Liver (tissue), 3 donors: ENCODE data around the gene LHFPL3.

ENCODE experiments used
- CTCF ChIP-seq: fragments of 150-350 bp; IDR thresholded peaks from 2 replicates; pipeline ENCODE4 v1.5.1; 2017; ENCODE audit warnings: improper control_type of control experiment, low read depth, low read length; ENCODE audit not compliant: missing input control
- GABPA ChIP-seq, 2 donors: IDR thresholded peaks in 1 of 2; conservative IDR thresholded peaks in 1 of 2; 2 replicates each; pipeline ENCODE4 v1.6.1; 2016; ENCODE audit warnings: antibody characterized with exemption in 2 of 2, mild to moderate bottlenecking in 1 of 2, moderate library complexity in 1 of 2
- JUND ChIP-seq, 2 donors: IDR thresholded peaks; 2 replicates each; pipeline ENCODE4 v1.6.1; 2016; ENCODE audit warnings: antibody characterized with exemption in 2 of 2
- SP1 ChIP-seq: IDR thresholded peaks from 2 replicates; pipeline ENCODE4 v1.6.1; 2018; ENCODE audit warnings: antibody characterized with exemption, mild to moderate bottlenecking
- YY1 ChIP-seq: IDR thresholded peaks from 2 replicates; pipeline ENCODE4 v1.6.1; 2016; ENCODE audit warnings: antibody characterized with exemption, mild to moderate bottlenecking
- ZBTB33 ChIP-seq: IDR thresholded peaks from 2 replicates; pipeline ENCODE4 v1.6.1; 2016; ENCODE audit warnings: antibody characterized with exemption
- TF ChIP-seq, protein P1 (sequence below): IDR thresholded peaks from 2 replicates; pipeline ENCODE4 v1.6.1; 2016; ENCODE audit warnings: antibody characterized with exemption
- donor health status: healthy.
- donor health status: healthy.

DNA sequence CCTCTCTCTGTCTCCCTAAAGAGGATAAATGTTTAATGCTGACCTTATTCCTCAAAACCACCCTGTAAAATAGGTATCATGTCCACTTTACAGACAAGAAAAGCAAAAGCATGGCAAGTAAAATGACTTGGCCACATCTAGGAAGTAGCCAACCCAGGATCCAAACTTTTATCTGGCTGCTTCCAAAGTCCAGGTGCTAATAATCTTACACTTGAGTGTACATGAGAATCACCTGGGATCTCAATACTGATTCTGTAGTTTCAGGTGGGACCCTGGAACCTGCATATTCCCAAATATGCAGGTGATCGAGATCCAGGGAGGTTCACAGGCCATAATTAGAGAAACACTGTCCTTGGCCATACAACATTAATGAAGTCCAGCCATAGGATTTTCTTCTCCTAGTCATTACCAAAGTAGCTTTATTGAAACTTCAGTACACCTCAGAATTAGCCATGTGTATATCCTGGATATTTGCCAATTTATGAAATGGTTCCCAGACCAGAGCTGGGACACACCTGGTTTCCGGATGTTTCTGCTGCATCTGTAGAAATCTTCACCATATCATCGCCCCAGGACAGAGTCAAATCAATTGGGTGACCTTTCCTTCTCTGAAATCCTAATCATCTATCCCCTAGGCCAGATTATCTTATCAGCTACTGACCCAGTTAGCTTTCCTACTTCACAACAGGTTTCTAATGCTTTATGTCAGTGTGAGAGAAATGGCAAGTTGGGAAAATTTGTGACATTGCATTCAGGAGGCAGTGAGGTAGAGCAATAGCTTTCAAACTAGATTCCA is 566.5 kb downstream of the LHFPL3 start:
- TF ChIP-seq CTCF (no peak), ZBTB33 (no peak), SP1 (no peak), GABPA (IDR thresholded peaks at IDR 0.05 in 1 of 2, conservative IDR thresholded peaks at IDR 0.05 in 1 of 2) (no peak), YY1 (no peak), JUND (IDR thresholded peaks at IDR 0.05) (no peak)
- TF ChIP-seq, protein P1, sequence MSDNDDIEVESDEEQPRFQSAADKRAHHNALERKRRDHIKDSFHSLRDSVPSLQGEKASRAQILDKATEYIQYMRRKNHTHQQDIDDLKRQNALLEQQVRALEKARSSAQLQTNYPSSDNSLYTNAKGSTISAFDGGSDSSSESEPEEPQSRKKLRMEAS = no peak
